ENCODE data around the gene PCSK9. TPM values are rescaled to one million over a fixed set of nuclear protein-coding genes. Genes with fewer than 3 reads are reported as not detected.

Gene PCSK9
- total and polyA plus RNA-seq, 3 donors from 2014 or later: 1.1 to 1.9 (median 1.3) TPM

Other genes starting within 250 kb of the PCSK9 start
- gene TTC22, start 238.2 kb upstream of the PCSK9 start, total RNA-seq: 1 to 10 TPM in 1 of 2 donors, under 1 TPM in 1; 0.94 to 2.4 TPM
- 1.7 TPM for gene TTC22, start 238.2 kb upstream of the PCSK9 start, polyA plus RNA-seq (ENCODE audit: insufficient read depth, low read depth, low replicate concordance)
- 10 to 100 TPM; 48.5 to 75.7 TPM for gene DHCR24, start 152.4 kb upstream of the PCSK9 start, total RNA-seq
- 127 TPM for gene DHCR24, start 152.4 kb upstream of the PCSK9 start, polyA plus RNA-seq (ENCODE audit: insufficient read depth, low read depth, low replicate concordance)
- gene TMEM61, start 58.9 kb upstream of the PCSK9 start, total RNA-seq: 1 to 10 TPM in 1 of 2 donors, under 1 TPM in 1; 0.31 to 1.1 TPM
- 1.4 TPM for gene TMEM61, start 58.9 kb upstream of the PCSK9 start, polyA plus RNA-seq (ENCODE audit: insufficient read depth, low read depth, low replicate concordance)
- gene BSND, start 40.6 kb upstream of the PCSK9 start, total RNA-seq: under 1 TPM; 0.19 to 0.24 TPM
- 0.32 TPM for gene BSND, start 40.6 kb upstream of the PCSK9 start, polyA plus RNA-seq (ENCODE audit: insufficient read depth, low read depth, low replicate concordance)
- gene USP24, start 175.8 kb downstream of the PCSK9 start, total RNA-seq: 10 to 100 TPM; 50.3 to 50.9 TPM
- 20.2 TPM for gene USP24, start 175.8 kb downstream of the PCSK9 start, polyA plus RNA-seq (ENCODE audit: insufficient read depth, low read depth, low replicate concordance)

Data from testis (tissue), 3 donors.